ENCODE data around the gene TUBB6. TPM values are rescaled to one million over a fixed set of nuclear protein-coding genes. Genes with fewer than 3 reads are reported as not detected.

TUBB6 gene
- total and polyA plus RNA-seq, 2 of the 13 experiments (the other 11 are each of a cell fraction or from before 2014, with no cell fraction given): 9.9 to 28.6 TPM

GRCh38 chr18:12336887-12337286, 28.8 kb downstream of the TUBB6 start (continued):
- TF ChIP-seq HNF1B (CRISPR knock-in tag; IDR thresholded peaks at IDR 0.05) (no peak), EED (CRISPR knock-in tag; IDR thresholded peaks at IDR 0.05) (no peak), CREBL2 (CRISPR knock-in tag; IDR thresholded peaks at IDR 0.05; ENCODE audit: borderline replicate concordance) (no peak), ZNF546 (CRISPR knock-in tag; conservative IDR thresholded peaks at IDR 0.05) (no peak), GATAD2A (CRISPR knock-in tag; IDR thresholded peaks at IDR 0.05) (0 out of 2 replicates have a peak, but pooled peaks have one; percentile 16), ZBTB8A (CRISPR knock-in tag; IDR thresholded peaks at IDR 0.05; ENCODE audit: borderline replicate concordance, low read depth) (no peak), HOXA5 (CRISPR knock-in tag; IDR thresholded peaks at IDR 0.05) (peak; percentile 98), PHF8 (CRISPR knock-in tag; IDR thresholded peaks at IDR 0.05) (no peak), ZNF598 (CRISPR knock-in tag; IDR thresholded peaks at IDR 0.05; ENCODE audit: borderline replicate concordance) (no peak), REST (IDR thresholded peaks at IDR 0.05; ENCODE audit: borderline replicate concordance in 1 of 2, low read depth in 1 of 2, low read length in 2 of 2) (no peak), KLF9 (CRISPR knock-in tag; IDR thresholded peaks at IDR 0.05; ENCODE audit: low read depth) (no peak), DDIT3 (CRISPR knock-in tag; IDR thresholded peaks at IDR 0.05) (no peak), ZBTB20 (CRISPR knock-in tag; IDR thresholded peaks at IDR 0.05; ENCODE audit: borderline replicate concordance, low read depth) (no peak), U2AF1 (optimal IDR thresholded peaks at IDR 0.05; ENCODE audit: low read depth, low read length) (no peak), CREB3 (CRISPR knock-in tag; IDR thresholded peaks at IDR 0.05) (no peak), DPF2 (CRISPR knock-in tag; IDR thresholded peaks at IDR 0.05; ENCODE audit: borderline replicate concordance, low read depth) (no peak), TCF12 (IDR thresholded peaks at IDR 0.05) (no peak), TCF12 (CRISPR knock-in tag; IDR thresholded peaks at IDR 0.05) (no peak), MEIS1 (CRISPR knock-in tag; IDR thresholded peaks at IDR 0.05; ENCODE audit: borderline replicate concordance) (peak; percentile 86; the same call in 1 of the 2 replicates), ZNF280D (CRISPR knock-in tag; IDR thresholded peaks at IDR 0.05) (no peak), HMG20A (CRISPR knock-in tag; IDR thresholded peaks at IDR 0.05; ENCODE audit: borderline replicate concordance) (peak; percentile 86; the same call in 1 of the 2 replicates), MIXL1 (CRISPR knock-in tag; IDR thresholded peaks at IDR 0.05) (peak; percentile 74; the same call in 1 of the 2 replicates)

All from HepG2 (cell line).